MM.1S (cell line): ENCODE data around the gene KCNJ12.

Source experiments
- EZH2 ChIP-seq: fragments of 300-600 bp; sonication (generic); optimal IDR thresholded peaks from 2 replicates; pipeline ENCODE3; 2017; ENCODE audit warnings: low read depth, mild to moderate bottlenecking, antibody characterized with exemption, low read length, mixed read lengths
- EZH2phosphoT487 ChIP-seq: fragments of 300-600 bp; sonication (generic); IDR thresholded peaks from 2 replicates; pipeline ENCODE4 v1.6.1; 2018; ENCODE audit warnings: antibody characterized with exemption, low read length
- TF ChIP-seq, protein P1 (sequence below): fragments of 300-600 bp; sonication (generic); IDR thresholded peaks from 2 replicates; pipeline ENCODE4 v1.5.1; 2016; ENCODE audit warnings: antibody characterized with exemption, low read length, mixed read lengths

DNA sequence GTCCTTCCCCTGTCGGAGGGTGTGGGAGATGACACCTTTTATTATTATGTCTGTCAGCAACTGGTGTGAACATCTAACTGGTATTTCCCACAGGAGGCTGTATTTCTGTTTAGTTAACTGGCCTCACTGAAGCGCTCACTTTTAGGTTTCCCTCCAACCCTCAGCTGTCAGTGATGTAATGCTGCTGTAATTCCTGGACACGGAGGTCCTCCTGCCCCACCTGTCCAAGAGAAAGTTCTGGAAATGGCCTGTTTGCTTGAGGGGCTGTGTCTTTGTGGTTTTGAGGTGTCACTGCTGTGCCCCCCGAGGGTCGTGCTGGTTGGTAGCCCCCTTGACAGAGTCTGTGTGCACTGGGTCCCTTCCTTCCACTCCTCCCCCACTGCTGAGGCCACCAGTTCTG, 11.5 kb downstream of the KCNJ12 start:
- TF ChIP-seq, protein P1, sequence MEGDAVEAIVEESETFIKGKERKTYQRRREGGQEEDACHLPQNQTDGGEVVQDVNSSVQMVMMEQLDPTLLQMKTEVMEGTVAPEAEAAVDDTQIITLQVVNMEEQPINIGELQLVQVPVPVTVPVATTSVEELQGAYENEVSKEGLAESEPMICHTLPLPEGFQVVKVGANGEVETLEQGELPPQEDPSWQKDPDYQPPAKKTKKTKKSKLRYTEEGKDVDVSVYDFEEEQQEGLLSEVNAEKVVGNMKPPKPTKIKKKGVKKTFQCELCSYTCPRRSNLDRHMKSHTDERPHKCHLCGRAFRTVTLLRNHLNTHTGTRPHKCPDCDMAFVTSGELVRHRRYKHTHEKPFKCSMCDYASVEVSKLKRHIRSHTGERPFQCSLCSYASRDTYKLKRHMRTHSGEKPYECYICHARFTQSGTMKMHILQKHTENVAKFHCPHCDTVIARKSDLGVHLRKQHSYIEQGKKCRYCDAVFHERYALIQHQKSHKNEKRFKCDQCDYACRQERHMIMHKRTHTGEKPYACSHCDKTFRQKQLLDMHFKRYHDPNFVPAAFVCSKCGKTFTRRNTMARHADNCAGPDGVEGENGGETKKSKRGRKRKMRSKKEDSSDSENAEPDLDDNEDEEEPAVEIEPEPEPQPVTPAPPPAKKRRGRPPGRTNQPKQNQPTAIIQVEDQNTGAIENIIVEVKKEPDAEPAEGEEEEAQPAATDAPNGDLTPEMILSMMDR = no peak
- TF ChIP-seq EZH2 = no peak
- no peak for TF ChIP-seq EZH2phosphoT487
